ENCODE results near the gene EPAS1.

EPAS1 gene

GRCh38 chr2:46303822-46304221, 6.6 kb downstream of the EPAS1 start:
- DNase-seq = no peak

- no peak for DNase-seq
Observed at GRCh38 chr2:46304635-46305034, 7.4 kb downstream of the EPAS1 start.

- no peak for DNase-seq
Observed at GRCh38 chr2:46305187-46305586, 8.0 kb downstream of the EPAS1 start.

- no peak for DNase-seq
Observed at GRCh38 chr2:46305767-46306166, 8.6 kb downstream of the EPAS1 start.

GRCh38 chr2:46306330-46306751, 9.1 kb downstream of the EPAS1 start:
- no peak for DNase-seq

- DNase-seq = no peak
Observed at GRCh38 chr2:46306988-46307655, 9.9 kb downstream of the EPAS1 start.

- DNase-seq = no peak
Observed at GRCh38 chr2:46308081-46308480, 10.9 kb downstream of the EPAS1 start.

GRCh38 chr2:46308629-46309028, 11.4 kb downstream of the EPAS1 start:
- no peak for DNase-seq

- no peak for DNase-seq
Observed at GRCh38 chr2:46309052-46309953, 12.1 kb downstream of the EPAS1 start.

GRCh38 chr2:46310446-46310845, 13.2 kb downstream of the EPAS1 start:
- no peak for DNase-seq

- DNase-seq = no peak
Observed at GRCh38 chr2:46311651-46312223, 14.5 kb downstream of the EPAS1 start.

- DNase-seq = no peak
Observed at GRCh38 chr2:46313063-46313462, 15.9 kb downstream of the EPAS1 start.

- DNase-seq = no peak
Observed at GRCh38 chr2:46314065-46314835, 17.0 kb downstream of the EPAS1 start.

GRCh38 chr2:46315103-46315890, 18.1 kb downstream of the EPAS1 start:
- DNase-seq = no peak

- DNase-seq = no peak
Observed at GRCh38 chr2:46317094-46317486, 19.9 kb downstream of the EPAS1 start.

- no peak for DNase-seq
Observed at GRCh38 chr2:46318579-46319460, 21.6 kb downstream of the EPAS1 start.

- no peak for DNase-seq
Observed at GRCh38 chr2:46319711-46320110, 22.5 kb downstream of the EPAS1 start.

GRCh38 chr2:46320141-46320567, 22.9 kb downstream of the EPAS1 start:
- no peak for DNase-seq

GRCh38 chr2:46323730-46324129, 26.5 kb downstream of the EPAS1 start:
- no peak for DNase-seq

- no peak for DNase-seq
Observed at GRCh38 chr2:46325182-46325928, 28.1 kb downstream of the EPAS1 start.

Data from activated naive CD4-positive, alpha-beta T cell treated with anti-CD3 and anti-CD28 coated beads, Interleukin-2, amount 50 U/mL, for 16 hours (primary cell).